Astrocyte of the spinal cord (primary cell): ENCODE results near the gene ADSL.

ENCODE experiments used
- DNase-seq: peaks from one replicate; pipeline ENCODE4 v3.0.0; 2011; ENCODE audit warnings: low read depth, low spot score
- H3K4me3 ChIP-seq: 2 replicates; pipeline ENCODE4 v1.5.1; 2011; ENCODE audit warnings: low read depth, mild to moderate bottlenecking, low read length, moderate library complexity
- in situ Hi-C: cut with HindIII; loops from 2 replicates; pipeline ENCODE4 v1.10.0; 2017; ENCODE audit warnings: low sequenced_read_pairs
- TF ChIP-seq, protein P1 (sequence below): IDR thresholded peaks from 2 replicates; pipeline ENCODE4 v1.5.1; 2012; ENCODE audit warnings: low read depth, mild to moderate bottlenecking, low read length, inconsistent platforms

ADSL gene

DNA sequence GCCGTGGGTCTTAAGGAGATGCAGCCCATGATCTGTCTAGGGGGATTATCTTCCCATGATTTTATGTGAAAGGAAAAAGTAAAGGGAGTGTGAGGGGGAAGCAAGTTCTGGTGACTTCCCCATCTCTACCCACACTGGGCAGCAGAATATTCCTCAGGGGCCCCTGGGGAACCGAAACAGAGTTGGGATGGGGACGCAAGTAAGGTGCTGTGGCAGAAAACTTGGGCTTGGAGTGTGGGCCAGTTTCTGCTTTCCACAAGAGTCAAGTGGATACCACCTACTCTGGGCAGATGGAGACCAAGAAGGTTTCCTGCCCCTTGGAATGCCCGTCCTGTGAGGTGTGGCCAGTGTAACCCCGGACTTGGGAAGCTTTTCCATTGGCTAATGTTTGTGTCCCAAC lies 88.4 kb downstream of the ADSL start:
- no peak overlapping the region for H3K4me3 ChIP-seq
- TF ChIP-seq, protein P1, sequence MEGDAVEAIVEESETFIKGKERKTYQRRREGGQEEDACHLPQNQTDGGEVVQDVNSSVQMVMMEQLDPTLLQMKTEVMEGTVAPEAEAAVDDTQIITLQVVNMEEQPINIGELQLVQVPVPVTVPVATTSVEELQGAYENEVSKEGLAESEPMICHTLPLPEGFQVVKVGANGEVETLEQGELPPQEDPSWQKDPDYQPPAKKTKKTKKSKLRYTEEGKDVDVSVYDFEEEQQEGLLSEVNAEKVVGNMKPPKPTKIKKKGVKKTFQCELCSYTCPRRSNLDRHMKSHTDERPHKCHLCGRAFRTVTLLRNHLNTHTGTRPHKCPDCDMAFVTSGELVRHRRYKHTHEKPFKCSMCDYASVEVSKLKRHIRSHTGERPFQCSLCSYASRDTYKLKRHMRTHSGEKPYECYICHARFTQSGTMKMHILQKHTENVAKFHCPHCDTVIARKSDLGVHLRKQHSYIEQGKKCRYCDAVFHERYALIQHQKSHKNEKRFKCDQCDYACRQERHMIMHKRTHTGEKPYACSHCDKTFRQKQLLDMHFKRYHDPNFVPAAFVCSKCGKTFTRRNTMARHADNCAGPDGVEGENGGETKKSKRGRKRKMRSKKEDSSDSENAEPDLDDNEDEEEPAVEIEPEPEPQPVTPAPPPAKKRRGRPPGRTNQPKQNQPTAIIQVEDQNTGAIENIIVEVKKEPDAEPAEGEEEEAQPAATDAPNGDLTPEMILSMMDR, result no peak
- in situ Hi-C loops, result no loop called here
- DNase-seq, result no peak

DNA sequence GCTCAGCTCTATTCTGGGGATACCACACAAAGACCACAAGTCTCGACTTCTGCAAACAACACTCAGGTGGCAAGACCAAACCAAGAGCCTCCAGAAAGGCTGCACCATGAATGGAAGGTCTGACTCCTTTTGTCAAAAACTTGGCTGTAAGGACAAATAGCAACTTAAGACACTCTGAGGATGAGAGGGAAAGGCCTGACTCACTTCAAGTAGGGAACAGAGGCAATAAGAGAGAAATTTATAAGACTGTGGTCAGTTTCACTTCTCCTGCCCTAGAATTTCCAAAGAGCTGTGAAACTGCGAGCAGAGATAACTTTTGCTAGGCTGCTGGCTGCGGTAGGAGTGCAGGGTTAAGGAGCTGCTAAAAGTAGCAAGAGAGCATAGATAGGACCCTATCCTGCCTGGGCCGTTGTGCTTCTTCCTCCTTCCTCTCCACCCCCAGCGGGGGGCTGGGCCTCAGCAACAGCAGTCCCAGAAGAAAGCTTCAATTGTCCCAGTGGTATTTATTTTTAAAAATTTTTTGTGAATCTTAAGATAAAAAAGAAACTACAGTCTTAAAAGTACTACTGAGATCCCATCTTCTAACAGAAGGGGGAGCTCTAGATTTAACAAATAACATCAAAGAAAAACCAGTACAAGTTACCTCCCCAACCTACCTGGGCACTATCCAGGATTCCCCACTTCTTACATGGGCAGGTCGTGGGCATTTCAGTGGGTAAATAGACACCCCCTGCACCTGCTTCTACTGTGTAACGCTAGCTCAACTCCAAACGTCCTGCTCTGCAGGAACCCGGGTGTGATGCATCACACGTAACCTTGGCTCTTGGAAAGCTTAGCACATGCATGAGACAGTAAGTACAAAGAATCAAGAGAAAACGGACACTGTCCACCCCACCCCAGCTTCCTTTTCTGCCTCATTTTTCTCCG lies 90.5 kb downstream of the ADSL start:
- no peak overlapping the region for H3K4me3 ChIP-seq
- in situ Hi-C loops, result no loop called here
- peak; percentile 79 for DNase-seq
- TF ChIP-seq, protein P1, result peak; percentile 43
